AG10803 (cell line): ENCODE results near the gene CREG1.

ENCODE experiments used
- DNase-seq: peaks from one replicate; pipeline ENCODE4 v3.0.0; 2010; ENCODE audit warnings: low read depth
- H3K4me3 ChIP-seq: 2 replicates; pipeline ENCODE4 v1.5.1; 2011; ENCODE audit warnings: mild to moderate bottlenecking, low read length, control low read depth
- CTCF ChIP-seq: conservative IDR thresholded peaks from 2 replicates; pipeline ENCODE4 v1.5.1; 2011; ENCODE audit warnings: mild to moderate bottlenecking, low read length, control low read depth, inconsistent platforms

The CREG1 gene

DNA sequence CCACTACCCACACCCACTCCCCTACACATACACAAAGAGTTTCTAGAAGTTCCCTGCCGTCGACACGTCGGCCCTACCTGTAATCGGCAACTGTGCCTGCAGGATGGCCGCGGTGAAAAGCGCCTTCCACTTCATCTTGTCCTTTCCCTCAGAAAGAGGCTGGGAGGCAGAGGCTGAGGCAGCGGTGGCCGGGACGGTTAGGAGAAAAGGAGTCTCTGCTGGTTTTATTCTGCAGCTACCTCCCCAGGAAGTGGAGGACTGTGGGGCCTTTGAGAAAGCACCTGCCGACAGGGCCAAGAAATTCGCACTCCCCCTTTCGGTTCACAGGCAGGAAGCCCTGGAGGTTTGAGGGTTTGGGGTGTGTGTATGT lies 35.2 kb downstream of the CREG1 start, which contains the start of gene CD247:
Gene CD247, minus strand, starts transcription at position 199 of the 370 bp plus-strand sequence. Its CDS starts 64 bp downstream, at position 135.
- TF ChIP-seq CTCF: no peak
- DNase-seq: no peak

GRCh38 chr1:167517535-167518330 lies 35.8 kb downstream of the CREG1 start:
- no peak for DNase-seq
- TF ChIP-seq CTCF: no peak
- no peak overlapping the region for H3K4me3 ChIP-seq

More for the DNA sequence above, 35.2 kb downstream of the CREG1 start, which contains the start of gene CD247:
- no peak within 1 kb of the TSS for H3K4me3 ChIP-seq

DNA sequence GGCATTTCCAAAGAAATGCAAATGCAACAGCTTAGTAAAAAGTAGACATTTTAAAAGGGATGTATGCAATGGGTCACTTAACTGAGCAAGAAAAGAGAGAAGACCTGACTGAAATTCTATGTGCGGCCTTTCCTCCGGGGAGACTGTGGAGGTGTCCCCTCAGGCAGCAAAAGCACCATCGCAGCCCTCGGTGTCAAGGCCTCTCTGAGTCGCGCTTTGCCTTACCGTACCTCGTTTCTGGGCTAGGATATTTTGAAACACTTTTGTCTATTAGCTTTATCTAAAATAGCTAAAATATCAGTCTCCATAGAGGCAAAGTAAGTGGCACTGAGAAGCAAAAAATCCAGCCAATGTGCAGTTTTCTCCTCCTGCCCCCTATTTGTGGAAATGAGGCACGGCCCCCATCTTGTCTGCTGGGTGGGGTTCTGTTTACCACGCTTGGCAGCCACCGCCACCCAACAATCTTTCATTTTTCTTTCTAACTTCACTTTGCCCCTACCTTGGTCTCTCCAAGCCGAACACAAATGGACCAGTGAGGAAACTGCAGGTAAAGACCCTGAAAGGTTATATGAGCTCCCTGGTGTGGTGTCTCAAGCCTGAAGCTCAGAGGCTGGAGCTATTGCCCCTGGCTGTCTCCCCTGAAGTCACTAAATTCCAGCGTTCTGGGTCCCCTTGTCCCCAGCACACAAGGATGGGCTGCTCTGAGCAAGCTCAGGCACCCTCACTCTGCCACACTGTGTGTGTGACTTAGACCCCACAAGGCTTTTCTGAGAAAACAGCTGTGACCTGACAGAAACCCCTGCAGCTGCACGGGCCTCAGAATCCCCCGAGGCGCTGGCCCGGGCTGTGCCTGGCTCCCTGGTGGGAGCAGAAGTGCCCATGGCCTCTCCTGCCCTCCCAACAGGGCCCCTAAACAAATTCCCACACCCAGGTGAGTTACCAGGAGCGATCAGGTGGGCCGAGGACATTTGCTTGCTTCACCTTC lies 36.9 kb downstream of the CREG1 start:
- DNase-seq: no peak
- no peak for TF ChIP-seq CTCF
- no peak overlapping the region for H3K4me3 ChIP-seq

DNA sequence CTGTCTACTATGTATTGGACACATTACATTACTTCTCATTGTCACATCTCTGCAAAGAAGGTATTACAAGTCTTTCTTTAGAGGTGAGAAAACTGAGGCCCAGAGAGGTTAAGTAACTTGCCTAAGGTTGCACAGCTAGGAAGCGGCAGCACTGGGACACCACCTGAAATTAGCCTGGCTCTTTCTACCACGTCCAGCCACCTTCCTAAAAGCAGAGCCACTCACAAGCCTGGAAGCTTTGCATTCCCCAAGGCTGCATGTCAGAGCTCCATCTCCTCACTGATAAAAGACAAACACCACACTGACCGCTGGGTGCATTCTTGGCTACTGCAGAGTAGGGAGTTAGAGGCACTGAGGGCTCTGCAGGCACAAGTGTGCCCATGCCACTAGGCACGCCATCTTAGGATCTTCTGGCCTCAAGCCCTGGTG lies 37.7 kb downstream of the CREG1 start:
- DNase-seq: no peak
- no peak overlapping the region for H3K4me3 ChIP-seq
- no peak for TF ChIP-seq CTCF

DNA sequence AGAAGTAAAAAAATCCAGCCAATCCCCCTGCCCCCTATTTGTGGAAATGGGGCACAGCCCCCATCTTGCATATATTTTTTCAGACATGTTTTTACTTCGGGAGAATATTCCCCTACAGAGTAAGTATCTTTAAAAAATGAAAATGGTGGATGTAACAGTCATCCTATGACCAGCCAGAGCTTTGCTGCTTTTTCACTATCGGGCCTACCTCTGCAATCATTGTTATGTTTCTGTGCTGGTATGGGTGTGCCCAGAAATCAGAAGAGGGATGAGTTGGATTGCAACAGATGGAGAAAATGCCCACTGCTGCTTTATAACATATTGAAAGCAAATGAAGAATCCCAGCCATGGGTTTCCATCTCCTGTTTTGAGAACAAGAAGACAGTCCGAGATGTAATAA lies 38.1 kb downstream of the CREG1 start:
- DNase-seq: no peak
- TF ChIP-seq CTCF: no peak
- H3K4me3 ChIP-seq: no peak overlapping the region

GRCh38 chr1:167514288-167514687 lies 39.3 kb downstream of the CREG1 start:
- H3K4me3 ChIP-seq: no peak overlapping the region
- DNase-seq: no peak
- TF ChIP-seq CTCF: no peak
